SKM-1 (cell line): ENCODE data around the gene LRBA.
"Not testable (repeated sequence)": the region's sequence is repeated elsewhere in the genome, so short reads cannot be mapped to it uniquely, and the experiment has no call there.

Experiments
- DNase-seq: peaks from one replicate; lab custom pipeline; 2025; ENCODE audit not compliant: unreplicated experiment; lab: John Stamatoyannopoulos, UW

The LRBA gene

DNA sequence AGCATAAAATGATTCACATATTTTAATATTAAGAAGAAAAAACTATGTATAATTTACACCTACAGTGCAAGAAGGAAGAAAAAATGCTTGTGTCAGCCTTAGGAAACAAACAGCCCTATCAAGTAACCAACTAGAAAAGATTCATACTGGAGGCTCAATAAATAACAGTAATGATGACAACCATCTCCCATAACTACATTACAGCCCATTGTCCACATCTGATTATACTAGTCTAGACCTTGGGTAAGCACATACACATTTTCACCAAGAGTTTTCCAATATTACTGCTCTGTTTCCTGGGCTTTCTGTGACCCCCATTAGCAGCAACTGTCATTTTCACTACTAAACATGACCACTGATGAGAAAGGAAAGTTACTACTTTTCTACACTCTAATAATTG, 263.4 kb downstream of the LRBA start:
- no peak for DNase-seq

DNA sequence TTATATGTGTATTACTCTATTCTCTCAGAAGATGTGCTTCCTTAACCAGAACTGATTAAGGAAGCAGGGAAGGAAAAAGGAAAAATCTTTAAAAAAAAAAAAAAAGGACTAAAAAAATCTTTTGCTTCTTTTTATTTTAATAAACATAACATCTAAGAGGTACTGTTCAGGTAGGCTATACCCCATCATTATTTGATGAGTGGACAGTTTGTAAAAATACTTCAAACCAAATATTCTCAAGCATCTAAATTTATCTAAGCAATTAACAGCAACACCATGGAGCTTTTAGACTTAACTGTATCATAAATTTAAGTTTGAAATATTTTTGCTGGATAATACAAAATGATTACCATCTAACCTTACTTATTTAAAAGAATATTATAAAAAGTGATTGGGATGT, 264.3 kb downstream of the LRBA start:
- DNase-seq = no peak

GRCh38 chr4:150746156-150746555, 268.9 kb downstream of the LRBA start:
- DNase-seq = no peak

DNA sequence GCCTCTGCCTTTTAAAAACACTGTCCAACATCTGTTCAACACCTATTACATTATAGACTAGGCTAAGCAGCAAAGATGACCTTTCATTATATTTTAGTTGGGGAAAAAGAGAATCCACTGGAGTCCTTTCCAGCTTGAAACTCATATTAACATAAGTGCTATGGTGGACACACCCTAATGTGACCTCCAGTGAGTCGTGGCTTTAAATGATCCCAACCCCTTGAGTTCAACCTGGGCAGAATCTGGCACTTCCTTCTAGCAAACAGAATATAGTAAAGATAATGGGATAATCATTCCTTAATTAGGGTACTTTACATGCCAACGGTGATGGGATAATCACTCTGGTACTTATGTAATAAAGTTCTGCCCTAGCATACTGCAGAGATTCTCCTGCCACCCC, 270.5 kb downstream of the LRBA start:
- DNase-seq = no peak

GRCh38 chr4:150743564-150744342, 271.3 kb downstream of the LRBA start:
- no peak for DNase-seq

- DNase-seq = not testable (repeated sequence)
These were observed 272.2 kb downstream of the LRBA start for GRCh38 chr4:150742930-150743329.

GRCh38 chr4:150739591-150739990, 275.5 kb downstream of the LRBA start:
- no peak for DNase-seq

- DNase-seq = no peak
These were observed 289.0 kb downstream of the LRBA start for GRCh38 chr4:150725957-150726523.

GRCh38 chr4:150723727-150724411, 291.2 kb downstream of the LRBA start:
- DNase-seq = no peak

DNA sequence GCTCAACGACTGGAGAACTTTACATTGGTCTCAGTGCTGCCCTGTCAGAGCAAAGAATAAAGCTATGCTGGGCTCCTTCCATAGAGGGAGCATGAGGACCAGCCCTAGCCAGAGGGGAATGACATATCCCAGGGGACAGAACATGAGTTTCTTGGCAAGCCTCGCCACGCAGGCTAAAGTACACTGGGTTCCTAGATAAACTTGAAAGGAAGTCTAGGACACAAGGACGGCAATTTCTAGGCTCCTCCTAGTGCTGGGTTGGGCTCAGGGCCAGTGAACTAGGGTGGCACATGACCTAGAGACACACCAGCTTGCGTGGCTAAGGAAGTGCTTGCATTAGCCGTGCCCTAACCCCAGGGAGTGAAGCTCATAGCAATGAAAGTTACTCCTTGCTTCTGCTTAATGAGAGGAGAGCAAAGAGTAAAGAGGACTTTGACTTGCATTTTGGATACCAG, 292.1 kb downstream of the LRBA start:
- DNase-seq = no peak

DNA sequence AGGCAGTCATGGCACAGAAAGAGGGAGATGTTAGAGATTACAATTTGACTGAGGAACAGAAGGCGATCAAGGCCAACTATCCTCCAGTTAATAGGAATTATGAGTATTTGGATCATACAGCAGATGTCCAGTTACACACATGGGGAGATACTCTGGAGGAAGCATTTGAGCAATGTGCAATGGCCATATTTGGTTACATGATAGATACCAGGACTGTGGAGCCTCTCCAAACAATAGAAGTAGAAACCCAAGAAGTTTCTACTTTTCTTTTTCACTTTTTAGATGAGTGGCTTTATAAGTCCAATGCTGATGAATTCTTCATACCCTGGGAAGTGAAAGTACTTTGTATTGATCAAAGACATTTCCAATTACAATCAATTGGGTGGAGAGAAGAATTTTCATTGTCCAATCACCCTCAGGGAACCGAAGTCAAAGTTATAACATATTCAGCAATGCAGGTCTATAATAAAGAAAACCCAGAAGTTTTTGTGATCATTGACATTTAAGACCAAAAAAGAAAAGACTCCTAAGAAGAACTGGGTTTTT, 294.0 kb downstream of the LRBA start:
- no peak for DNase-seq

GRCh38 chr4:150717952-150718351, 297.1 kb downstream of the LRBA start:
- no peak for DNase-seq

- DNase-seq = no peak
These were observed 300.3 kb downstream of the LRBA start for GRCh38 chr4:150714462-150715438.

- no peak for DNase-seq
These were observed 301.8 kb downstream of the LRBA start for GRCh38 chr4:150713251-150713650.

- DNase-seq = no peak
These were observed 304.2 kb downstream of the LRBA start for GRCh38 chr4:150710770-150711375.

GRCh38 chr4:150708004-150708403, 307.1 kb downstream of the LRBA start:
- no peak for DNase-seq

DNA sequence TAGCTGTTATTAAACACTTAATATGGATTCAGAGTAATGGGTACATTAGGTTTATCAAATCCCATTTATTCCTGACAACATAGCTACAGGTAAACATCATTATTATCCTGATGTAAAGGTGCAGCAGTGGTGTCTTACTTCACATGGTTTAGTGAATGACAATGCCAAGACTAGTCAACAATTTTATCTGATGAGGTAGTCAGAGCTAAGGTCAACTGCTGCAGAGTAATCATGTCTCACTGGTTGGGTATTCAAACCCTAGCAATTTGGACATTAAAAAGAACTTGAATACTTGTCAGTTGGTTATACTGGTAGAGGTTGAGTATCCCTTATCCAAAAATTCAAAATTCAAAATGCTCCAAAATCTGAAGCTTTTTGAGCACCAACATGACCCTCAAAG, 315.5 kb downstream of the LRBA start:
- DNase-seq = no peak

DNA sequence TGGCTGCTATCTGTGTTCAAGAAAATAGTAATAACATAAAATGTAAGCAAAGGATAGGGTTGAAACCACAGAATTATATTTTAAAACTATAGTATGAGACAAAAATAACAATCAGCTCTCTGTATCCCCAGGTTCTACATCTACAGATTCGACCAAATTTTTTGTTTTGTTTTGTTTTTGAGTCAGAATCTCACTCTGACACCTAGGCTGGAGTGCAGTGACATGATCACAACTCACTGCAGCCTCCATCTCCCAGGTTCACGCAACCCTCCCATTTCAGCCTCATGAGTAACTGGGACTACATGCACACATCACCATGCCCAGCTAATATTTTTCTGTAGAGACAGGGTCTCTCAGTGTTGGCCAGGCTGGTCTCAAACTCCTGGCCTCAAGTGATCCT, 319.9 kb downstream of the LRBA start:
- no peak for DNase-seq

DNA sequence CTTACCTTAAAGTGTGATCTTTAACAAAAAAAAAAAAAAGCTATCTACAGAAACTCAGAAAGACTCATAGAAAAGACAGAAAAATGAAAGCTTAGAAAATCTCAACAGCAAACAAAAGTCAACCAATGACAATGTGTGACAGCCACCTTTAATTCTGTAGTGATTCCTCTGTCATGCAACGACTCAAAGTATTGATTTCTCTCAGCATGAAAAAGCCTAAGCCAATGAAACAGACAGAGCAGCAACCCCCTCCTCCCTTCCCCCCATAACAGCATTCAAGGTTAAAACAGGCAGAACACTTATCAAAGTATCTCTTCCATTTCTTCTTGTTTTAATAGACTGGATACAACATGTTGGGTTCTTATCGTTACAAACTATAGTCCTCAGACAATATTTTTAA, 320.6 kb downstream of the LRBA start:
- DNase-seq = no peak

- no peak for DNase-seq
These were observed 331.2 kb downstream of the LRBA start for GRCh38 chr4:150683775-150684350.
